ENCODE results near the gene TFF1. TPM values are rescaled to one million over a fixed set of nuclear protein-coding genes. Genes with fewer than 3 reads are reported as not detected.

TFF1 gene
- total RNA-seq, 1 experiment from 2014 or later: 2.2 TPM

- H3K27ac ChIP-seq: no peak overlapping the region
- ChIA-PET POLR2A (ENCODE audit: unreplicated experiment) (no interaction called here), CTCF (no interaction called here)
- DNase-seq: no peak
- BruUV-seq (replicated peaks): no TSS peak
- no peak overlapping the region for H2AFZ ChIP-seq
- intact Hi-C loops (cut with micrococcal nuclease; ENCODE audit: unreplicated experiment): no loop called here
- TF ChIP-seq, protein P1, sequence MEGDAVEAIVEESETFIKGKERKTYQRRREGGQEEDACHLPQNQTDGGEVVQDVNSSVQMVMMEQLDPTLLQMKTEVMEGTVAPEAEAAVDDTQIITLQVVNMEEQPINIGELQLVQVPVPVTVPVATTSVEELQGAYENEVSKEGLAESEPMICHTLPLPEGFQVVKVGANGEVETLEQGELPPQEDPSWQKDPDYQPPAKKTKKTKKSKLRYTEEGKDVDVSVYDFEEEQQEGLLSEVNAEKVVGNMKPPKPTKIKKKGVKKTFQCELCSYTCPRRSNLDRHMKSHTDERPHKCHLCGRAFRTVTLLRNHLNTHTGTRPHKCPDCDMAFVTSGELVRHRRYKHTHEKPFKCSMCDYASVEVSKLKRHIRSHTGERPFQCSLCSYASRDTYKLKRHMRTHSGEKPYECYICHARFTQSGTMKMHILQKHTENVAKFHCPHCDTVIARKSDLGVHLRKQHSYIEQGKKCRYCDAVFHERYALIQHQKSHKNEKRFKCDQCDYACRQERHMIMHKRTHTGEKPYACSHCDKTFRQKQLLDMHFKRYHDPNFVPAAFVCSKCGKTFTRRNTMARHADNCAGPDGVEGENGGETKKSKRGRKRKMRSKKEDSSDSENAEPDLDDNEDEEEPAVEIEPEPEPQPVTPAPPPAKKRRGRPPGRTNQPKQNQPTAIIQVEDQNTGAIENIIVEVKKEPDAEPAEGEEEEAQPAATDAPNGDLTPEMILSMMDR (conservative IDR thresholded peaks at IDR 0.05): no peak
- no peak for TF ChIP-seq EZH2 (IDR thresholded peaks at IDR 0.05; ENCODE audit: low read depth)
- no peaks in the 10 kb centered on the region for H3F3A ChIP-seq (ENCODE audit: insufficient read depth, low read depth)
- no peaks in the 10 kb centered on the region for H3K4me1 ChIP-seq (replicated peaks; ENCODE audit: insufficient read depth)
- H3K36me3 ChIP-seq (ENCODE audit: low read depth): no peaks in the 10 kb centered on the region
- H3K4me2 ChIP-seq: no peak overlapping the region
- H4K20me1 ChIP-seq (ENCODE audit: insufficient read depth): no peaks in the 10 kb centered on the region
- H3K9me3 ChIP-seq (ENCODE audit: insufficient read depth, low read depth): no peaks in the 10 kb centered on the region
- no peaks in the 10 kb centered on the region for H3K27me3 ChIP-seq (ENCODE audit: insufficient read depth, low read depth)
- H3K79me2 ChIP-seq (ENCODE audit: low read depth): no peaks in the 10 kb centered on the region
- no peak overlapping the region for H3K4me3 ChIP-seq
- no peaks in the 10 kb centered on the region for H3K9me2 ChIP-seq (ENCODE audit: insufficient read depth)
These were observed 24.4 kb downstream of the TFF1 start for GRCh38 chr21:42341776-42342542.

DNA sequence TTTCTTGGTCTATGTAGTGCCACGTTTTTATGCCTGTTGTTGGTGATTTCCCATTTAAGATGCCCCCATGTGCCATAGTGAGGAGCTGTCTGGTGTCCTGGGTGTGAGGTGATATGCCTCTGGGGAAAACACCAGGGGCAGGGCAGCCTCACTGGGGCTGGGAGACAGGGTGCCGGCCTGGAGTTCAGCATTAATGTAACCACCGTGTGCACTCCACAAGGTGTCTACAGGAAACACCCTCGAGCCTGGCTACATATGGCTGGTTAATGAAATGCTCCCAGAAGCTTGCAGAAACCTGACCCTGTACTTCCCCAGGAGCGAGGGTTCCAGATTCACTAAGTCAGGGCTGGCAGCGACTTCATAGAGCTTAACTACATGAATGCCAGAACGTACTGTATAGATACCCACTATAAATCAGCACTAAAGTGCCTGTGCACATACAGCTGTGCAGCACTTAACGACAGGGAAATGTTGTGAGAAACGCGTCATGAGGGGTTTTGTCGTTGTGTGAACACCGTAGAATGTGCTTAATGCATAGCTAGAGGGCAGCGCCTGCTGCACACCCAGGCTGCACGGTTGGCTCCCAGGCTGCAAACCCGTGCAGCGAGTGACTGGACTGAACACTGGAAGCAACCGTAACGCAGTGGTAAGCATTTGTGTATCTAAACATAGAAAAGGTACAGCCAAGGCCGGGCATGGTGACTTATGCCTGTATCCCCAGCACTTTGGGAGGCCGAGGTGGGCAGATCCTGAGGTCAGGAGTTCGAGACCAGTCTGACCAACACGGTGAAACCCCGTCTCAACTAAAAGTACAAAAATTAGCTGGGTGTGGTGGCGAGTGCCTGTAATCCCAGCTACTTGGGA, 25.9 kb downstream of the TFF1 start:
- Histone ChIP-seq H3F3A (ENCODE audit: insufficient read depth, low read depth) (no peaks in the 10 kb centered on the region), H3K9me3 (ENCODE audit: insufficient read depth, low read depth) (no peaks in the 10 kb centered on the region), H3K4me2 (no peak overlapping the region), H3K79me2 (ENCODE audit: low read depth) (no peaks in the 10 kb centered on the region), H3K4me1 (replicated peaks; ENCODE audit: insufficient read depth) (no peaks in the 10 kb centered on the region), H3K9me2 (ENCODE audit: insufficient read depth) (no peaks in the 10 kb centered on the region), H3K27ac (no peak overlapping the region), H2AFZ (no peak overlapping the region), H3K4me3 (no peak overlapping the region), H4K20me1 (ENCODE audit: insufficient read depth) (no peaks in the 10 kb centered on the region), H3K36me3 (ENCODE audit: low read depth) (no peaks in the 10 kb centered on the region), H3K27me3 (ENCODE audit: insufficient read depth, low read depth) (no peaks in the 10 kb centered on the region)
- POLR2A ChIA-PET (ENCODE audit: unreplicated experiment): interaction anchor here (0.6 kb wide), 1 partner anchor 20 kb away, joined by 5 read pairs; no protein-coding TSS in a partner anchor
- CTCF ChIA-PET: no interaction called here
- DNase-seq: no peak
- intact Hi-C loops (cut with micrococcal nuclease; ENCODE audit: unreplicated experiment): no loop called here
- no TSS peak for BruUV-seq (replicated peaks)
- no peak for TF ChIP-seq EZH2 (IDR thresholded peaks at IDR 0.05; ENCODE audit: low read depth)
- TF ChIP-seq, protein P1 (conservative IDR thresholded peaks at IDR 0.05): no peak

- no peaks in the 10 kb centered on the region for H3F3A ChIP-seq (ENCODE audit: insufficient read depth, low read depth)
- H3K36me3 ChIP-seq (ENCODE audit: low read depth): no peaks in the 10 kb centered on the region
- no peak for DNase-seq
- intact Hi-C loops (cut with micrococcal nuclease; ENCODE audit: unreplicated experiment): loop anchor here (5.0 kb wide), 1 partner anchor 43 kb away; no protein-coding TSS in a partner anchor
- ChIA-PET POLR2A (ENCODE audit: unreplicated experiment) (no interaction called here), CTCF (no interaction called here)
- no peaks in the 10 kb centered on the region for H4K20me1 ChIP-seq (ENCODE audit: insufficient read depth)
- no peaks in the 10 kb centered on the region for H3K27me3 ChIP-seq (ENCODE audit: insufficient read depth, low read depth)
- no peaks in the 10 kb centered on the region for H3K9me3 ChIP-seq (ENCODE audit: insufficient read depth, low read depth)
- TF ChIP-seq EZH2 (IDR thresholded peaks at IDR 0.05; ENCODE audit: low read depth): no peak
- TF ChIP-seq, protein P1 (conservative IDR thresholded peaks at IDR 0.05): no peak
- H3K27ac ChIP-seq: no peak overlapping the region
- no peaks in the 10 kb centered on the region for H3K4me1 ChIP-seq (replicated peaks; ENCODE audit: insufficient read depth)
- no peak overlapping the region for H2AFZ ChIP-seq
- no peak overlapping the region for H3K4me2 ChIP-seq
- no peaks in the 10 kb centered on the region for H3K9me2 ChIP-seq (ENCODE audit: insufficient read depth)
- no peak overlapping the region for H3K4me3 ChIP-seq
- H3K79me2 ChIP-seq (ENCODE audit: low read depth): no peaks in the 10 kb centered on the region
- no TSS peak for BruUV-seq (replicated peaks)
These were observed 27.3 kb downstream of the TFF1 start for GRCh38 chr21:42338729-42339715.
